ENCODE measurements around the gene GPATCH1. TPM values are rescaled to one million over a fixed set of nuclear protein-coding genes. Genes with fewer than 3 reads are reported as not detected.
A peak's percentile ranks its signal among the peaks of the same experiment; 100 is the strongest.

GPATCH1 gene
- total RNA-seq, 1 experiment from 2014 or later, result 16.1 TPM

DNA sequence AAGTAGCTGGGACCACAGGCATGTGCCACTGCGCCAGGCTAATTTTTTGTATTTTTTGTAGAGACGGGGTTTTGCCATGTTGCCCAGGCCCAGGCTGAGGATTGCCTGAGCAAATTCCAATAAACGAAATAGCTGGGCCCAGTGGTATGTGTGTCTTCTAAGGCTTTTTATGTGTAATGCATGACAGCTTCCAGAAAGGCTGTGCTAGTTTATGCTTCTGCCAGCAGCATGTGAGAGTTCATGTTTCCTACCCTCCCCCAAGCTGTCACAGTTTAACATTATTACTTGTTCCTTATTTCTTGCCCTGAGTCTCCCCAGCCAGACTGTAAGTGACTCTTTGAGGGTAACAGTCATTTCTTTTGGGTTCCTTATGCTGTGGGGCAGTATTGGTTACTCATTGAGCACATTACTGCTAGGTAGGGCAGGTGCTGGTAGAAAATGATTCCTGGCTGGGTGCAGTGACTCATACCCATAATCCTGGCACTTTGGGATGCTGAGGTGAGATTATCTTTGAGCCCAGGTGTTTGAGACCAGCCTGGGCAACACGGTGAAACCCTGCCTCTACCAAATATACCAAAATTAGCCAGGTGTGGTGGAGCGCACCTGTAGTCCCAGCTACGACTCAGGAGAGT is 13.6 kb downstream of the GPATCH1 start:
- Histone ChIP-seq H3K4me1 (peaks cover 23% of the 10 kb centered on the region; the same call in 1 of the 2 replicates), H3K9me3 (no peaks in the 10 kb centered on the region), H3K4me3 (ENCODE audit: low read depth, low read length) (no peak overlapping the region), H3K36me3 (ENCODE audit: control insufficient read depth, insufficient read depth, low read length) (peaks cover 4% of the 10 kb centered on the region), H3K27me3 (replicated peaks; ENCODE audit: control insufficient read depth, insufficient read depth, low read length) (no peaks in the 10 kb centered on the region)
- no peaks in the 10 kb centered on the region for H3K27me3 Mint-ChIP-seq (ENCODE audit: insufficient read depth, unreplicated experiment)
- peaks cover 29% of the 10 kb centered on the region for H3K4me1 Mint-ChIP-seq (ENCODE audit: low read depth, unreplicated experiment)
- BruUV-seq (replicated peaks), result no TSS peak
- no peak for DNase-seq
- H3K27ac Mint-ChIP-seq (ENCODE audit: unreplicated experiment), result no peak overlapping the region
- intact Hi-C loops (cut with micrococcal nuclease; ENCODE audit: unreplicated experiment), result no loop called here
- ChIA-PET CTCF (interaction anchor here (0.6 kb wide), 3 partner anchors 21 to 123 kb away, joined by 3 to 5 read pairs (median 3); partner anchors contain the start of gene CEP89), POLR2A (no interaction called here)
- H3K36me3 Mint-ChIP-seq (ENCODE audit: insufficient read depth, unreplicated experiment), result peaks cover 67% of the 10 kb centered on the region
- TF ChIP-seq, protein P1, sequence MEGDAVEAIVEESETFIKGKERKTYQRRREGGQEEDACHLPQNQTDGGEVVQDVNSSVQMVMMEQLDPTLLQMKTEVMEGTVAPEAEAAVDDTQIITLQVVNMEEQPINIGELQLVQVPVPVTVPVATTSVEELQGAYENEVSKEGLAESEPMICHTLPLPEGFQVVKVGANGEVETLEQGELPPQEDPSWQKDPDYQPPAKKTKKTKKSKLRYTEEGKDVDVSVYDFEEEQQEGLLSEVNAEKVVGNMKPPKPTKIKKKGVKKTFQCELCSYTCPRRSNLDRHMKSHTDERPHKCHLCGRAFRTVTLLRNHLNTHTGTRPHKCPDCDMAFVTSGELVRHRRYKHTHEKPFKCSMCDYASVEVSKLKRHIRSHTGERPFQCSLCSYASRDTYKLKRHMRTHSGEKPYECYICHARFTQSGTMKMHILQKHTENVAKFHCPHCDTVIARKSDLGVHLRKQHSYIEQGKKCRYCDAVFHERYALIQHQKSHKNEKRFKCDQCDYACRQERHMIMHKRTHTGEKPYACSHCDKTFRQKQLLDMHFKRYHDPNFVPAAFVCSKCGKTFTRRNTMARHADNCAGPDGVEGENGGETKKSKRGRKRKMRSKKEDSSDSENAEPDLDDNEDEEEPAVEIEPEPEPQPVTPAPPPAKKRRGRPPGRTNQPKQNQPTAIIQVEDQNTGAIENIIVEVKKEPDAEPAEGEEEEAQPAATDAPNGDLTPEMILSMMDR (IDR thresholded peaks at IDR 0.05; ENCODE audit: insufficient read depth in 1 of 2, low read depth in 1 of 2, low read length in 1 of 2, severe bottlenecking in 1 of 2, unreplicated experiment in 1 of 2), result no peak
- no peaks in the 10 kb centered on the region for H3K9me3 Mint-ChIP-seq (ENCODE audit: unreplicated experiment)
- H3K4me3 Mint-ChIP-seq (ENCODE audit: unreplicated experiment), result no peak overlapping the region

DNA sequence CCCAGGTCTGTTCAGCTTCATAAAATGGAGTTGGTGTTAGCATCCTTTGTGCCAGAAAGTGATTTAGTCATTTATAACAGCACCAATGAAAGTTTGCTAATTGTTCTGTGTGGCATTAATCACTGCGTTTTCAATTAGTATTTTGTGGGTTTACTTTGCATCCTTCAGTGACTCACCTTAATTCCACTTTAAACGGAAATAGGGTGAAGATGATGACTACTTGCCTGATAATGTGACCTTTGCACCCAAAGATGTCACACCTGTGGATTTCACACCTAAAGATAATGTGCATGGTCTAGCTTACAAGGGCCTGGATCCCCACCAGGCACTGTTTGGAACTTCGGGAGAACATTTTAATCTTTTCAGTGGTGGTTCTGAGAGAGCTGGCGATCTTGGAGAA is 15.0 kb downstream of the GPATCH1 start:
- BruUV-seq (replicated peaks), result no TSS peak
- Histone ChIP-seq H3K4me3 (ENCODE audit: low read depth, low read length) (no peak overlapping the region), H3K27me3 (replicated peaks; ENCODE audit: control insufficient read depth, insufficient read depth, low read length) (no peaks in the 10 kb centered on the region), H3K4me1 (peaks cover 25% of the 10 kb centered on the region), H3K9me3 (no peaks in the 10 kb centered on the region), H3K36me3 (ENCODE audit: control insufficient read depth, insufficient read depth, low read length) (peaks cover 4% of the 10 kb centered on the region)
- Mint-ChIP-seq H3K4me3 (ENCODE audit: unreplicated experiment) (peak overlapping the region; percentile 38), H3K27me3 (ENCODE audit: insufficient read depth, unreplicated experiment) (no peaks in the 10 kb centered on the region), H3K4me1 (ENCODE audit: low read depth, unreplicated experiment) (peaks cover 30% of the 10 kb centered on the region), H3K27ac (ENCODE audit: unreplicated experiment) (peak overlapping the region; percentile 62), H3K9me3 (ENCODE audit: unreplicated experiment) (no peaks in the 10 kb centered on the region), H3K36me3 (ENCODE audit: insufficient read depth, unreplicated experiment) (peaks cover 66% of the 10 kb centered on the region)
- ChIA-PET POLR2A (no interaction called here), CTCF (interaction anchor here (0.6 kb wide), 1 partner anchor 95 kb away, joined by 3 read pairs; no protein-coding TSS in a partner anchor)
- TF ChIP-seq, protein P1 (IDR thresholded peaks at IDR 0.05; ENCODE audit: insufficient read depth in 1 of 2, low read depth in 1 of 2, low read length in 1 of 2, severe bottlenecking in 1 of 2, unreplicated experiment in 1 of 2), result peak in 1 of 2 experiments; percentile 14
- intact Hi-C loops (cut with micrococcal nuclease; ENCODE audit: unreplicated experiment), result no loop called here
- peak; percentile 37 to 54 for DNase-seq

DNA sequence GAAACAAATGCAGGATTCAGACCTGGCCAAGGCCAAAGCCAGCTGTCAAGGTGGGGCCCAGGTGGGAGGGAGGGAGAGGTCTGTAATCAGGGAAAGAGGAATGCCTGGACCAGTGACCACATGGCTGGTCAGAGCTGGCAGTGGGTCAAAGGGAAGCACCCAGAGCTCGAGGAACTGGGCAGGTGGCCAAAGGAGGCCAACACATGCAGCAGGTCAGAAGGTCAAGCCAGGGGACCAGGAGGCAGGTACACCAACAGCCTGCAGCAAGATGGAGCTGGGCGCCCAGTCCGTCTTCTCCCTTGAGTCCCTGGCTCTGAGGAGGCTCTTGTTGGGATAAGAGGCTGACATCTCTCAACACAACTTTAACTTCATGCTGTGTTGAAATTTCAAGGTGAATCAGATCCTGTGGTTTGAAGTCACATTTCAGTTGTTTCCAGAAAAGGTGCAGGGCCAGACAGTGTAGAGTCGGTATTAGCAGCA is 17.1 kb downstream of the GPATCH1 start:
- Histone ChIP-seq H3K4me1 (peaks cover 34% of the 10 kb centered on the region), H3K27me3 (replicated peaks; ENCODE audit: control insufficient read depth, insufficient read depth, low read length) (no peaks in the 10 kb centered on the region), H3K9me3 (no peaks in the 10 kb centered on the region), H3K4me3 (ENCODE audit: low read depth, low read length) (no peak overlapping the region), H3K36me3 (ENCODE audit: control insufficient read depth, insufficient read depth, low read length) (peaks cover 6% of the 10 kb centered on the region)
- peak in 1 of 2 experiments; percentile 51 for DNase-seq
- no TSS peak for BruUV-seq (replicated peaks)
- TF ChIP-seq, protein P1 (IDR thresholded peaks at IDR 0.05; ENCODE audit: insufficient read depth in 1 of 2, low read depth in 1 of 2, low read length in 1 of 2, severe bottlenecking in 1 of 2, unreplicated experiment in 1 of 2), result no peak
- intact Hi-C loops (cut with micrococcal nuclease; ENCODE audit: unreplicated experiment), result no loop called here
- Mint-ChIP-seq H3K9me3 (ENCODE audit: unreplicated experiment) (no peaks in the 10 kb centered on the region), H3K36me3 (ENCODE audit: insufficient read depth, unreplicated experiment) (peaks cover 84% of the 10 kb centered on the region), H3K27me3 (ENCODE audit: insufficient read depth, unreplicated experiment) (no peaks in the 10 kb centered on the region), H3K4me3 (ENCODE audit: unreplicated experiment) (no peak overlapping the region), H3K4me1 (ENCODE audit: low read depth, unreplicated experiment) (peaks cover 33% of the 10 kb centered on the region), H3K27ac (ENCODE audit: unreplicated experiment) (peak overlapping the region; percentile 54)
- ChIA-PET CTCF (no interaction called here), POLR2A (no interaction called here)
